GM18499 (cell line): ENCODE measurements around the gene TBC1D22A.
"Not testable (repeated sequence)": the region's sequence is repeated elsewhere in the genome, so short reads cannot be mapped to it uniquely, and the experiment has no call there.

ENCODE experiments used
- ATAC-seq: cut with Tn5 transposase; IDR thresholded peaks from one replicate; pipeline ENCODE4 v1.9.1; 2021; ENCODE audit warnings: moderate number of reproducible peaks; ENCODE audit not compliant: insufficient read depth, unreplicated experiment

Gene TBC1D22A

DNA sequence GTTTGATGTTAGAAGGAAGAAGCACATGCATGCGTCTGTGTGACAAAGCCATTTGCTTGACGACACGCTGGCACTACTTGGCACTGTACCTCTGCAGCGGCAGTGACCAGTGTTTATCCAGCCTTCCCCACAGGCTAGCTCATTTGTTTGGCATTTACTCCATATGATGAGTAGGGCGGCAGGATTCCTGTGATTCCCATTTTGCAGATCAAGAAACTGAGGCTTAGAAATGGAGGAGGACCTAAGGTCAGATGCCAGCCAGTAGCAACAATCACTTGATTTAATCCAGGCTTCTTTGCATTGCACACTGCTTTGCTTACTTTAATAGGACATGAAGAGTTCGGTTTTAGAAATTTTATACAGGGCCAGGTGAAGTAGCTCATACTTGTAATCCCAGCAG, 45.0 kb downstream of the TBC1D22A start:
- ATAC-seq = no peak

DNA sequence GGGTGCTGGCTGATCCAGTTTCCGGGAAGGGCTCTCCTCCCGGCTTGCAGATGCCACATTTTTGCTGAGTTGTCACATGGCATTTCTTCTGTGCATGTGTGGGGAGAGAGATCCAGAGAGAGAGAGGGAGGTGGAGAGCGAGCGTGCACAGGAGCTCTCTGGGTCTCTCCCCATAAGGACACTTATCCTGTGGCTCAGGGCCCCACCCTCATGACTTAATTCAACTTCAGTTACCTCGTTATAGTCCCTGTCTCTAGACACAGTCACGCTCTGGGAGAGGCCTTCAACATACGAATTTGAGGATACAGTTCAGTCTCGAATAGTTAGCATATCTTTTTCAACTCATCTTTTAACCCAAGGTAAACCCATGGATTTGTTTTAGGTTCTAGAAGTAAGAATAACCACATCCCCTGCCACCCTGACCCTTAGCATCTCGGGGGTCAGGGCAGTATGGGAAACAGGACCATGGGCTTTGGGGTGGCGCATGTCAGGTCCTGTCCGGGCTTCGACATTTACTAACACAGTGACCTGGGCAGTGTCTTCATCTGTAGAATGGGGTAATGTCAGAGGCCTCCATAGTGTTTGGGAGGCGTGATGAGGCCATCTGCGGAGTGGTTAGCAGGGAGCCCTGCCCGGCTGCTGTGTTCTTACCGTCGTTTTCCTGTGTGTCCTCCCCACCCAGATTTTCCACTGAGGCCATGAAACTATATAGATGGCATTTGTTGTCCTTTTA, 46.9 kb downstream of the TBC1D22A start:
- no peak for ATAC-seq

DNA sequence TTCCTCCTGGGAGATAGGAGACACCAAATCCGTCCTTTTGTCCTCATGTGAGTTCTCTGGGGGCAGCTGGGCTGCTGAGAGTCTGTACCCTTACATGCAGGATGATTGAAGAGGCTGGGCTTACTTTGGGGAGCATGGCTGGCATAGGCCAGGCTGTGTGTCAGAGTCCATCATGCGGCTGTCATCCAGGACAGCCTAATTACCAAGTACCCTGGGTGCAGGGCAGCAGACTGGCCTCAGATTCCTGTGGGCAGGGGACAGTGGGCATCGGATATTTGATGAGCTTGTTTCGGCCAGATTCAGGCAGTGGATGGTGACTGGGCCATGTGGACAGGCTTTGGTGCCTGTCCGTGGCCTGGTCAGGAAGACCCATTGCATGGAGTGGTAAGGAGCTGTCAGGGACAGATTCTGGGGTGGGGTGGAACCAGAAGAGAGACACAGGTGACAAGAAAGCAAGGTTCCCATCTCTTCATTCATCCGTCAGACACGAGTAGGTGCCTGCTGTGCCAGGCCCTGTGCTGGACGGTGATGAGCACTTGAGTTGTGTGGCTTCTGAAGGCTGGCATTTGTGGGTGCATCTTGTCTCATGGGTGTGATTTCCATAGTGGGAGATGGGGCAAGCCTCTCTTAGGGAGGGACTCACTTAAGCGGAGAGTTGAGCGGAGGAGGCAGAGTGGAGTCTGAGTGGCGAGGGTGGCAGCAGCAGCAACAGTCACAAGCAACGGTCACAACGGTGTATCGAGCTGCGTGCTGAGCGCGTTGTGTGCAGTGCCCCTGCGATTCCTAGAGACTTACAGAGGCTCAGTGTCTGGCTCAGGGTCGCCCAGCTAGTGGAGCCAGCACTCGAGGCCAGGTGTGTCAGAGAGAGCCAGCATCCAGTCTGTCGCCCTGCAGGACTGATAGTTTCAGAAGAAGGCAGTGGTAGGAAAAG, 48.7 kb downstream of the TBC1D22A start:
- no peak for ATAC-seq

DNA sequence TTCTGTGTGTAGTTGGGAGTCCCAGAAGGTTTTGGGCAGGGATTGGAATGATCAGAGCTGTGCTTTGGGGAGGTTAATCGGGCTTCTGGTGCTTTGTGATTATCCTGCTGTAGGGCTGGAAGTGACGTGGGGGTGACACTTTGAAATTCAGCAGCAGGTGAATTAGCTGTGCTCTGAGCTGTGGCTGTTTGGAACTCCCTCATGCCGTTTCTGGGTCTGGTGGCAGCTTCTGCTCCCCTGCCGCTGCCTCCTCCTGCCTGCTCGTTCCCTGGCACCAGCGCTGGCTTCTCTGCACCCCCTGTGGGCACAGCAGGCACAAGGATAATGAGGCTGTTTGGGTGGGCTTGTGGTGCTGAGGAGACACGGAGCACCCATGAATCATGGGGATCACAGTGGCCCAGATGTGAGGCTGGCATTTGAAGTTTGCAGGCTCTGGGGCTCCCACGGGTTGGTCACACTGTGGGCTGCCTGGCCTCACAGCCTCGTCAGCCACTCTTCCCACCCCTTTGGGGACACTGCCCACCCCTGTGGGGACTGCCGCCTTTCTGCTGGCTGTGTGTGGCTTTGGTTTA, 49.7 kb downstream of the TBC1D22A start:
- ATAC-seq = no peak

DNA sequence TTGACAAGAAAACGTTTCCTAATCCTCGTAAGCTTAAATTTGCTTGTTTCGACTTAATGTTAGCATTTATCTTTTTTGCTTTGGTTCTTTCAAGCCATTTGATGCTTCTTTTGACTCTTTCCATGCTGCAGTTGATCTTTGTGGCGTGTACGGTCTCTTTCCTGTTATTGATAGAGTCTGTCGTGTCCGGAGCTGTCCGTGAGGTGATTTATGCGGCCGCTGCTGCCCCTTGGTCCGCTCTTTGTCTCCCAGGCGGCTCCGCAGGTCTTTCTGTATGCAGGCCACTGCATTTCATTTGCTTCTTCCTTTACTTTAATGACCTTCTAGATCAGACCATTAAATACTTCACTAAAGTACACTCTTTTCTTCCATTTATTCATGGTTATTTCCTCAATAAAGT, 50.3 kb downstream of the TBC1D22A start:
- ATAC-seq = no peak

DNA sequence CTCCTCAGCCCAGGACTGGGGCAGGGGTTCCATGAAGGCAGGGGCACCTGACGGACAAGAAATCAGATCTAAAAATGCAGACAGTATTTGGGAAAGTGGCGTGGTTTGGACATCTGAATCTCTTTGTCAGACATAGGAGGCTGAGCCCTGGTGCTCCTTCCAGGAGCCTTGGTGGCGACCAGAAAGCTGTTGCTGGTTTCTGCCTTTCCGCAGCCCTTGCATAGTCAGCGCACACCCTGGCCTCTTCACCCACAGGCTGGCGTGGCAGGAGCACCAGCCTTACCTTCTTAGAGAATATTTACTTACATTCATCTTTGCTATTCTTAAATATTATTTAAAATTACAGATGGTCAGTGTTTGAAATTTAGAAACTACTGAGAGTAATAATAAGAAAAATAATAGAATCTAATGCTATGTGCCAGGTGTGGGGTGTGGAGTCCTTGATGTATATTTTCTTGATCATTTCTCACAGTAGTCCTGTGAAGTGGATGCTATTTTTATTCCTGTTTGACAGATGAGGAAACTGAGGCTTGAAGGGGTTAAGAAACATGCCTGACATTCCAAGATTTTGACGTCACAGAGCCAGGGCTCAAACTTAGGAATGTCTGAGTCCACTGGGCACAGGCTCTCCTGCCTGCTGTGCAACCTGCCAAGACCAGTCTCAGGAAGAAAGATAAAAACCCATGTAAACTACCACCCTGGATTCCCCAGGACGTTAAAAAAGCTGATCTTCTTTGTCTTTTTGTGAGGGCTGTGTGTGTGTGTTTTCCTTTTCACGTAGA, 51.6 kb downstream of the TBC1D22A start:
- ATAC-seq = no peak

DNA sequence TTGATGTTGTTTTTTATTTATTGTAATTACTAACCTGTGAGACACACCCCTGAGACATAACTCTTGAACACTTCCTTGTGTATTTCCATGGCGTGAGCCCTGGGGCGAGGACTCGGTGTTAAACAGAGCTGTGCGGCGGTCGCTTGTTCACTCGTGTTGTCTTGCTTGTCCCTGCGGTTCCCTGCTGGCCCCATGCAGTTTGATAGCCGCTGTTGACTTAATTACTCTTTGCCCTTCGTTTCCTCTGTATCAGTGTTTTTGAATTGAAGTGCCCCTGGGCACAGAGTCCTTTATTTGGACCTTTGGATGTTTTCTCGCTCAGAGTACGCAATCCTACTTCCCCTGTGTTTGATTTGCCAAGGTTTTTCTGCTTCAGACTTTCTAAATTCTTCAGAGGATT, 52.7 kb downstream of the TBC1D22A start:
- no peak for ATAC-seq

DNA sequence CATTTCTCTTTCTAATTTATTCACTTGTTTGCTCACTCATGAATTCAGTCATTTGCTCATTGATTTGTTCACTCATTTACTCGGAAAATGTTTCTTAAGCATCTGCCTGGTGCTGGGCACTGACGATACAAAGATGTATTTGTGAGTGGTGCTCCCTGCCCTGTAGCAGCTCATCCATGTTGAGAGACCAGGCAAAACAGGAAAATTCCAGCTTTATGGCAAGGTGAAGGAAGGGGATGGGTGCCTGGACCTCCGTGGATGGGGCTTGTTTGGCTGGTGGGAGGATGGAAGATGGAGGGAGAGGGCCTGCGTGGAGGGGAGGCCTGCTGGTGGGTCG, 53.1 kb downstream of the TBC1D22A start:
- no peak for ATAC-seq

DNA sequence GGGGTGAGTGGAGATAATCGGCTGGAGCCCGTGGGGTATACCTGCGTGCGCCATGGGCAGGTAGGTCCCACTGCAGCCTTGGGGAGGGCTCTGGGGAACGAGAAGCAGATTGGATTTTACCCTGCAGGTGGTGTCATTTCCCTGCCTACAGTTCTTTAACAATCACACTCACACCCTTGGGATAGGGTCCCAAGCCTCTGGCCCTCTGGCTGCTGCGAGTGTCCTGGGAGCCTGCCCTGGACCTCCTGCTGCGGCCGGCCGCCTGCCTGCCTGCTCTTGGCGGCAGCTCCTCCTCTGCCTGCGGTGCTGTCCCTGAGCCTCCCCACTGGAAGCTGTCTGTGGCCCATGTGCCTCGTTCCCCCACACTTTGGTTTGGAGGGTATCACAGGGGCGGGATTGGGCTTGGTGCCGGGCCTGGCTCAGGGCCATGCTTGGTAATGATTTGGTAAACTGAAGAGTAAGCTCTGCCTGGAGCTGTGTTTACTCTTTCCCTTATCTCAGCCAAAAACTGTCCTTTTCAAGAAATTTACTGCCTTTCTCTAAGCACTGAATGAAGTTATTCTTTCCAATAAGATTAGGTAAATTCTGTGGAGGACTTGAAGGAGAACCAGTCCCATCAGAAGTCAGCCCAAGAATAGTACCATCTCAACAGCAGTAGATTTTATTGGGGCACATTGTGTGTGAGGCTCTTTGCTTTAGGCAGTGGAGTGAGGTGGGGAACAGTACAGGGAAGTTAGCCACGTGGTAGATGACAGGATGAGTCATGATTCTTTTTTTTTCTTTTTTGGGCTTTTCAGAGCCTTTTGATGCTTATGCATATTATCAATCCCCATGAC, 53.7 kb downstream of the TBC1D22A start:
- no peak for ATAC-seq

DNA sequence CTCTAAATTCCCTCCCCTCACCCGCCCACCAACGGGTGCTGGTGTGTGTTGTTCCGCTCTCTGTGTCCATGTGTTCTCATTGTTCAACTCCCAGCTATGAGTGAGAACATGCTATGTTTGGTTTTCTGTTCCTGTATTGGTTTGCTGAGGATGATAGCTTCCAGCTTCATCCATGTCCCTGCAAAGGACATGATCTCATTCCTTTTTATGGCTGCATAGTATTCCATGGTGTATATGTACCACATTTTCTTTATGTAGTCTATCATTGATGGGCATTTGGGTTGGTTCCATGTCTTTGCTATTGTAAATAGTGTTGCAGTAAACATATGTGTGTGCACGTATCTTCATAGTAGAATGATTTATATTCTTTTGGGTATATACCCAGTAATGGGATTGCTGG, 54.9 kb downstream of the TBC1D22A start:
- not testable (repeated sequence) for ATAC-seq

DNA sequence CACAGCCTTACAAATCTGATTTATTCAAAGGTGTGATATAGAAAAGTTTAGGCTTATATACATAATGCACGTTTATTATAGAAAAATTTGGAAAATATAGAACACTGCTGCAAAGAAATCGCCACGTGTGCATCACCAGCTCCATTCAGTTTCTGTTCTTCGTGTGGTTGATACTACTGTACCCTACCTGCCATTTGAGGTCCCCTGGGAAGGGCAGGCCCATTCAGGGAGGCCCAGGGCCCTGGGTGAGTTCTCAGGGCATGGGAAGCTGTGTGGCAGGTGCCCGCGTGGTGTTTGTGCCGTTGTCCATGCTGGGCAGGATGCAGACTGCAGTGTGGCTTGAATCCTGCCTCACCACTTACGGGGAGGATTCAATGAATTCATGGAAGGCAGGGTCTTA, 60.8 kb downstream of the TBC1D22A start:
- ATAC-seq = no peak

DNA sequence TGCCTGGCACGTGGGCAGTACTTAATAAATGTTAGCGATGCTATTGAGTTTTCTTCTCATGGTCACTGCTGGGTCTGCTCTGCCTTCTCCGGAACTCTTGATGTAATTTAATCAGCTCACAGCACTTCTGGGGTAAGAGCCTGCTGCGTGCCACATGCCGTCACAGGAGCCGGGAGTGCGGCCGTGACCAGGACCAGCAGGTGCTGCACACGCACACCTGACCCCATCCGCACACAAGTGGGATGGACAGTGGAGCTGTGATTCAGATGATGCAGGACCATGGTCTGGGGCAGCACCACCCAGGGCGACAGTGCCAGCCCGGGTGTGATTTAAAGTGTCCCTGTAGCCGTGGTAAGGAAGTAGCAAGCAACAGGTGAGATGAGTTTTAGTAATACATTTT, 61.2 kb downstream of the TBC1D22A start:
- ATAC-seq = no peak

DNA sequence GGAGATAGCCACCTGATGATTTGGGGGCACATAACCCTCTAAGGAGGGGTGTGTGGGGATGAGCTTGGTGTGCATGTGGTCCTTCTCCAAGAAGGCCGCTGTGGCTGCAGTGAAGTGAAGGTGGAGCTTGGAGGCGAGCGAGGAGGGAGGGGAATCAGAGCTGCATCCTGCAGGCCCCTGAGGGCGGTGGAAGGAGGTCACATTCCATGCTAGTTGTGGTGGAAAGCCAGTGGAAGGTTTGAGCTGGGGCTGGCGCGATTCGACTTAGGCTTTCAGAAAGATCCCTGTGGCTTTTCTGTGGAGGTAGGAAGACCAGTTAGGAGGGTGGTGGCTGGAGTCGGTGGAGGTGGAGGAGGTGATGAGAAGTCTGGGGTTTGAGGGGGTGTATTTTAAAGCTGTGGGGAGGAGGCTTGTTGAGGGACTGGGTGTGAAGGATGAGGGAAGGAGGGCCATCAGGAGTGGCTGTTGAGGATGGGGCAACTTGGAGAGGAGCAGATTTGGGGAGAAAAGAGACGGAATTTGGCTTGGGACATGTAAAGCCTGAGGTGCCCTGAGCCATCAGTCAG, 62.0 kb downstream of the TBC1D22A start:
- ATAC-seq = no peak

DNA sequence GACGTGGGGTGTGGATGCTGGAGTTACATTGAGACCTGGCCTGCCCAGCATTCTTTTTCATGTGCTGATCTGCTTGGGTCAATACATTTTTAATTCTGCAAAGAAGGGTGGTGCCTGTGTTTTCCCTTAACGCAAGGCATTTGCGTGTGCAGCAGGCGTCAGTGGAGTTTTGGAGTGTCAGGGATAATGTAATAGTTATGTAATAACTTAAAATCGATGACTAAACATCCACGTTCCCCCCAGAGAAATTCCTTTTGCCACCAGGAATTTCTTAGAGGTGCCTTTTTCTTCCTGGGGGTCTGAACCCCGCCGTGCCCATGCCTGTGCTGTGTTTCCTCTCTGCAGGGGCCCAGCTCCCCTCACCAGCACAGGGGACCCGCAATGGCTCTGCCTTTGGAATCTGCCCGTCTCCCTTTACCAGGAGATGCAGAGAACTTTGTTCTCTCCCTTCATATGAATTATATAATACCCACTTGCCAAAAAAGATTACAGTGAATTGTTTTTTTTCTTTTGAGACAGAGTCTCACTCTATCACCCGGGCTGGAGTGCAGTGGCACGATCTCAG, 62.6 kb downstream of the TBC1D22A start:
- no peak for ATAC-seq

DNA sequence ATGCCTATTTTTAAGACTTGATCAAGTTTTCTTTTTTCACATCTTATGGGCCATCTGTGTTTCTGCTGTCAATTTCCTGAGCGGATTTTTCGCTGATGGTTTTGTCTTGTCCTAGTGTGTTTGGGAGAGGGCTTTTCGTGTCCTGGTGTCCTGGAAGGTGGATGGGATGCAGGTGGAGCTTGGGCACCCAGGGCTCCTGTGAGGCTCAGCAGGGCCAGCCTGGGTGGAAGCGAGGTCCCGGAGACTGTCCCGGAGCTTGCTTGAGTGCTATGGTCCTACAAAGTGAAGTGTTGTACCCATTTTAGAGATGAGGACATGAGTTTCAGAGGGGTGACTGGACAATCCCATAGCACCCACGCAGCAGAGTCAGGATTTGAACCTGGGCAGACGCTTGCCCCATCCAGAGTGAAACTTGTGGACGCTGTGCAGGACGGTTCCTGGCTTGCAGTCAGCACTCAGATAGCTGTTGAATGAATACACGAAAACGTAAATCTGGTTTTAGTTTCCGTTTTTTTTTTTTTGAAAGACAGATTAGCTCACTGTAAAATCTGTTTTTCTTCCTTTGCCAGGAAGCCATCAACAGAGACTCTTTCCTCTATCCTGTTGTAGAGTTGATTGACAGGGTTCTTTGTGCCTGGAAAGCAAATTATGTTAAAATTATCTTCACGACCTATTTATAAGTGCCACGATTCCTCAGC, 64.1 kb downstream of the TBC1D22A start:
- no peak for ATAC-seq

DNA sequence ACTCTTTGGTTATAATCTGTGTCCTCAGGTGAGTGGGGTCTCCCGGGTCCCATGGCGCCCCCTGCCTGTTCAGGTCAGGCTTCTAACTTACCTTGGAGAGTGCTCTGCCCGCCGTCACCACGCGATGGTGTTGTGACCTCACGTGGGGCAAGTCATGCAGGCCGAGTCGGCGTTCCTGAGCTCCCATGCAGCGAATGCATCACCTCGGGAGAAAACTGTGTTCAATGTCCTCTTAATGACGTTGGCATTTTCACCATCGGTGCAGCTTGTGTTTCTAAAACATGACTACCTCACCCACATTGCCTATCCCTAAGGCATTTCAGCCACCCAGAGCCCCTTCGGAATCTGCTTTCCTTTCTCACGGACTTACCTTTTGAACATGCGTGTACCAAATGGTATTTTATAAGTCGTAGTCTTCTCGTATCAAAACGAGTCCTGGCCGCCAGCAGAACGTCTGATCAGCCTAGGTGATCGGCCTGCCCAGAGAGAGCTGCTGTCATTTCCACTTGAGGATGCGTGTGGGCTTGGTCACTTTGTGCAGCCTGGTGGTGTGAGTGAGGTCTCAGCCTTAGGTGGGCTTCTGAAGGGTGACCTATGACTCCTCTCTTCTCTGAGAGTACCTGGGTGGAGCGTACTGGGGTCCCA, 64.8 kb downstream of the TBC1D22A start:
- ATAC-seq = no peak

DNA sequence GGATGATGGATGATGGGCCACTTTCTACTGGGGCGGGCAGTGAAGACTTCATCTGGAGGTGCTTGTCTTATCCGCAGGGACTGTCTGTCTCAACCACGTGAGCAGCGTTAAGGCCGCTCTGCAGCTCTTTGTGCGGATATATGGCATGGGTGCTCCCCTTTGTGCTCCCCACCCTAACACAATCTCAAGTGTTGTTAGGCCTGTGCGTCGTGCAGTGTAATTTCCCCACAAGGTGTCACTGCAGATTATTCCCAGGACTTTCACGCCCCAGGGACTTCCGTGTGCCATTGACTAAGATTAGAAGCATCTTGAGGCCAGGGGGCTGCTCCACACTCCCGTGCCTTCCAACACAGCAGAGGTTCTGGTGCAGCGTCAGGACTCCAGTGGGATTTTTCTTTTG, 65.3 kb downstream of the TBC1D22A start:
- no peak for ATAC-seq

DNA sequence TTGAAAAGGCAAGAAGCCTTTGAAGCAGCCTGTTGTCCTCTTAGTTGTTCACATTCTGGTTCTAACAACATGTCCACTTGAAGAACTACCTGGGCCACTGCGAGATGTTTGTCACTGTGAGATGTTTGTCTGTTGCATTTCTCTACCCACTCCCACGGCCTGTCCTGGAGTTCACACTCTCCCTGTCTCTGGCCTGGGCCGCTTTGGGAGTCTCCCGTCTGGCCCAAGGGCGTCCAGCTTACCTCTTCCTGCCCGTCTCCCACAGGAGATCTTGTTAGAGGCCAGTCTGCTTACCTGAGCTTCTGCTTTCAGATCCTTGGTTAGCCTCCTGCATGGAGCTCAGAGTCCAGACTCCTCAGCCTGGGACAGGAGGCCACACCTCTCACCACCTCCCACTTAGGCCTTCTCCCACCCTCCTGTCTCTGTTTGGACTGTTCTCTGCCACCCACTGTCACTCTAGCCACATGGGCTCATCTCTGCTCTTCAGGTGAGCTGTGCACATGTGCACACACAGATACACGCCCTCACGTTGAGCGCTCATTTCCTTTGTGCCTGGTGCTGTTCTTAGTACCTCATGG, 66.0 kb downstream of the TBC1D22A start:
- no peak for ATAC-seq
